Keratinocyte (primary cell): ENCODE measurements around the gene SMIM10L2A.

Experiments used
- EZH2 ChIP-seq: IDR thresholded peaks from one replicate; pipeline ENCODE4 v1.6.1; 2012; ENCODE audit warnings: inconsistent platforms, mild to moderate bottlenecking, low read length, moderate library complexity
- TF ChIP-seq, protein P1 (sequence below), 3 experiments: IDR thresholded peaks in 1 of 3; conservative IDR thresholded peaks in 1 of 3; optimal IDR thresholded peaks in 1 of 3; 2 replicates in 2 of 3; 3 replicates in 1 of 3; pipeline versions ENCODE3 to v1.5.1; 2011; ENCODE audit warnings: low read length in 3 of 3, mild to moderate bottlenecking in 3 of 3, moderate library complexity in 2 of 3, control low read depth in 1 of 3, inconsistent platforms in 1 of 3; ENCODE audit not compliant: insufficient read depth in 2 of 3; ENCODE audit errors: extremely low read depth in 1 of 3

DNA sequence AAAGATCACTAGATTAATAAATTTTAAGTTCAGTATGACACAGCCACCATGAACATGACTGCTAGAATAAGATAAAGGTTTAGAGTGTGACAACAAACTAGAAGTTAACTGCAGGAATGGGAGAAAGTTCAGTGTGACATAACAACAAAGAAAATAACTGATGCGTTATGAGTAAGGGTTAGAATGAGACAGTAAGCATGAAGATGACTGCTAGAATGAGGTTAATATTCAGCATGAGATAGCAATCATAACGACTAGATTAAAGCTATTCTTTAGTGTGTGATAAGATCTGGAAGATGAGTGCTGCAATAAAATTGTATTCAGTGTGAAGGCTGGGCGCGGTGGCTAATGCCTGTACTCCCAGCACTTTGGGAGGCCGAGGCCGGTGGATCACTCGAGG lies 48.4 kb upstream of the SMIM10L2A start:
- no peak for TF ChIP-seq EZH2
- TF ChIP-seq, protein P1, sequence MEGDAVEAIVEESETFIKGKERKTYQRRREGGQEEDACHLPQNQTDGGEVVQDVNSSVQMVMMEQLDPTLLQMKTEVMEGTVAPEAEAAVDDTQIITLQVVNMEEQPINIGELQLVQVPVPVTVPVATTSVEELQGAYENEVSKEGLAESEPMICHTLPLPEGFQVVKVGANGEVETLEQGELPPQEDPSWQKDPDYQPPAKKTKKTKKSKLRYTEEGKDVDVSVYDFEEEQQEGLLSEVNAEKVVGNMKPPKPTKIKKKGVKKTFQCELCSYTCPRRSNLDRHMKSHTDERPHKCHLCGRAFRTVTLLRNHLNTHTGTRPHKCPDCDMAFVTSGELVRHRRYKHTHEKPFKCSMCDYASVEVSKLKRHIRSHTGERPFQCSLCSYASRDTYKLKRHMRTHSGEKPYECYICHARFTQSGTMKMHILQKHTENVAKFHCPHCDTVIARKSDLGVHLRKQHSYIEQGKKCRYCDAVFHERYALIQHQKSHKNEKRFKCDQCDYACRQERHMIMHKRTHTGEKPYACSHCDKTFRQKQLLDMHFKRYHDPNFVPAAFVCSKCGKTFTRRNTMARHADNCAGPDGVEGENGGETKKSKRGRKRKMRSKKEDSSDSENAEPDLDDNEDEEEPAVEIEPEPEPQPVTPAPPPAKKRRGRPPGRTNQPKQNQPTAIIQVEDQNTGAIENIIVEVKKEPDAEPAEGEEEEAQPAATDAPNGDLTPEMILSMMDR (optimal IDR thresholded peaks at IDR 0.05 in 1 of 3, IDR thresholded peaks at IDR 0.05 in 1 of 3, conservative IDR thresholded peaks at IDR 0.05 in 1 of 3; ENCODE audit: extremely low read depth in 1 of 3, insufficient read depth in 2 of 3, low read length in 3 of 3): no peak
